HepG2 (cell line): ENCODE results near the gene TXNRD2. TPM values are rescaled to one million over a fixed set of nuclear protein-coding genes. Genes with fewer than 3 reads are reported as not detected.

Source experiments
- ATRX ChIP-seq: sonication (generic); formaldehyde crosslinking; IDR thresholded peaks from 2 replicates; pipeline ENCODE4 v1.4.0; 2020; ENCODE audit warnings: missing genetic modification reagents, borderline replicate concordance
- BHLHE40 ChIP-seq: IDR thresholded peaks from 2 replicates; pipeline ENCODE4 v1.6.1; 2011; ENCODE audit warnings: low read length, improper control_type of control experiment
- CCAR2 ChIP-seq: fragments of 200-400 bp; formaldehyde crosslinking; optimal IDR thresholded peaks from 2 replicates; pipeline ENCODE3; 2018; ENCODE audit warnings: low read depth, mild to moderate bottlenecking, low read length, moderate library complexity
- GATAD2A ChIP-seq: IDR thresholded peaks from 2 replicates; pipeline ENCODE4 v1.6.1; 2016
- HOXA7 ChIP-seq: sonication (generic); formaldehyde crosslinking; IDR thresholded peaks from 2 replicates; pipeline ENCODE4 v1.8.1; 2022; ENCODE audit warnings: mild to moderate bottlenecking, missing genetic modification reagents, moderate library complexity
- KDM3A ChIP-seq: IDR thresholded peaks from 2 replicates; pipeline ENCODE4 v1.6.1; 2018; ENCODE audit warnings: low read depth, missing compliant biosample characterization
- MEF2D ChIP-seq: sonication (generic); formaldehyde crosslinking; IDR thresholded peaks from 2 replicates; pipeline ENCODE4 v1.5.1; 2020; ENCODE audit warnings: mild to moderate bottlenecking, missing genetic modification reagents
- NFYC ChIP-seq: IDR thresholded peaks from 2 replicates; pipeline ENCODE4 v1.6.1; 2016; ENCODE audit warnings: missing genetic modification reagents, missing compliant biosample characterization
- NR2F1 ChIP-seq, 2 experiments: fragments of 450-650 bp in 1 of 2; formaldehyde crosslinking in 1 of 2; IDR thresholded peaks; 2 replicates each; pipeline versions ENCODE4 v1.5.0 to v1.6.1; 2016 to 2020; ENCODE audit warnings: mild to moderate bottlenecking in 1 of 2, missing compliant biosample characterization in 1 of 2, missing genetic modification reagents in 1 of 2, moderate library complexity in 1 of 2
- PHF5A ChIP-seq: IDR thresholded peaks from one replicate; pipeline ENCODE4 v1.6.1; 2018; ENCODE audit warnings: low read depth, missing genetic modification reagents; ENCODE audit not compliant: unreplicated experiment
- SKI ChIP-seq: fragments of 450-650 bp; IDR thresholded peaks from one replicate; pipeline ENCODE4 v1.6.1; 2018; ENCODE audit warnings: mild to moderate bottlenecking; ENCODE audit not compliant: partially characterized antibody
- SMAD3 ChIP-seq: sonication (generic); formaldehyde crosslinking; IDR thresholded peaks from 2 replicates; pipeline ENCODE4 v1.4.0; 2020; ENCODE audit warnings: missing genetic modification reagents
- THYN1 ChIP-seq: sonication (generic); formaldehyde crosslinking; IDR thresholded peaks from 2 replicates; pipeline ENCODE4 v1.8.1; 2023; ENCODE audit warnings: low read depth, mild to moderate bottlenecking, moderate library complexity, missing genetic modification reagents, borderline replicate concordance
- ZC3H4 ChIP-seq: sonication (generic); formaldehyde crosslinking; IDR thresholded peaks from 2 replicates; pipeline ENCODE4 v1.4.0; 2020; ENCODE audit warnings: missing genetic modification reagents, borderline replicate concordance
- ZMYM3 ChIP-seq: sonication (generic); formaldehyde crosslinking; IDR thresholded peaks from 2 replicates; pipeline ENCODE4 v1.5.1; 2020; ENCODE audit warnings: mild to moderate bottlenecking, missing genetic modification reagents
- ZNF224 ChIP-seq: sonication (generic); formaldehyde crosslinking; IDR thresholded peaks from 2 replicates; pipeline ENCODE4 v1.5.0; 2020; ENCODE audit warnings: mild to moderate bottlenecking, missing genetic modification reagents
- ZNF274 ChIP-seq: sonication (generic); formaldehyde crosslinking; IDR thresholded peaks from 2 replicates; pipeline ENCODE4 v1.5.1; 2020; ENCODE audit warnings: mild to moderate bottlenecking, missing genetic modification reagents
- ZNF350 ChIP-seq: sonication (generic); formaldehyde crosslinking; IDR thresholded peaks from 2 replicates; pipeline ENCODE4 v1.4.0; 2020; ENCODE audit warnings: mild to moderate bottlenecking, low read depth, missing genetic modification reagents, borderline replicate concordance
- ZNF441 ChIP-seq: sonication (generic); formaldehyde crosslinking; IDR thresholded peaks from 2 replicates; pipeline ENCODE4 v1.7.0; 2021; ENCODE audit warnings: missing genetic modification reagents, borderline replicate concordance
- ZNF501 ChIP-seq: sonication (generic); formaldehyde crosslinking; IDR thresholded peaks from 2 replicates; pipeline ENCODE4 v1.5.1; 2020; ENCODE audit warnings: mild to moderate bottlenecking, moderate library complexity, missing genetic modification reagents
- ZNF562 ChIP-seq: sonication (generic); formaldehyde crosslinking; IDR thresholded peaks from 2 replicates; pipeline ENCODE4 v1.8.0; 2022; ENCODE audit warnings: missing genetic modification reagents, borderline replicate concordance
- ZNF883 ChIP-seq: sonication (generic); formaldehyde crosslinking; IDR thresholded peaks from 2 replicates; pipeline ENCODE4 v1.5.1; 2020; ENCODE audit warnings: mild to moderate bottlenecking, missing genetic modification reagents; ENCODE audit errors: not compliant biosample characterization
- ZNF891 ChIP-seq: sonication (generic); formaldehyde crosslinking; IDR thresholded peaks from 2 replicates; pipeline ENCODE4 v1.5.0; 2020; ENCODE audit warnings: mild to moderate bottlenecking, missing genetic modification reagents
- polyA plus RNA-seq, 8 experiments: library from polyadenylated mRNA; depleted of rRNA in 3 of 8; stranded (reverse) in 7 of 8; unstranded in 1 of 8; fragments of >200 nt; fragmentation: Illumina TruSeq in 4 of 8; extraction: Trizol in 4 of 8; gene quantifications; 2 replicates each; pipeline versions ENCODE4 v1.2.1 to v1.2.3, GENCODE V29; 2011 to 2016; ENCODE audit warnings: low read depth in 4 of 8, missing spikeins in 1 of 8, mixed read lengths in 1 of 8; ENCODE audit not compliant: insufficient read depth in 1 of 8
- total RNA-seq, 5 experiments: library from RNA; depleted of rRNA; stranded (reverse); fragments of >200 nt; fragmentation: Illumina TruSeq; extraction: Trizol; gene quantifications; 2 replicates each; pipeline ENCODE4 v1.2.3, GENCODE V29; 2016; ENCODE audit warnings: low read depth in 1 of 5
- TF ChIP-seq, protein P1 (sequence below): IDR thresholded peaks from 2 replicates; pipeline ENCODE4 v1.6.1; 2016; ENCODE audit warnings: missing biosample characterization, missing genetic modification reagents, low read depth
- TF ChIP-seq, protein P2 (sequence below): sonication (generic); formaldehyde crosslinking; IDR thresholded peaks from 2 replicates; pipeline ENCODE4 v1.9.0; 2022; ENCODE audit warnings: low read depth, missing genetic modification reagents
- TF ChIP-seq, protein P3 (sequence below): sonication (generic); formaldehyde crosslinking; IDR thresholded peaks from 2 replicates; pipeline ENCODE4 v1.8.1; 2023; ENCODE audit warnings: missing genetic modification reagents, inconsistent platforms, borderline replicate concordance

Gene TXNRD2
- total and polyA plus RNA-seq, 2 of the 13 experiments (the other 11 are each of a cell fraction or from before 2014, with no cell fraction given), result 17.5 to 18.6 TPM

DNA sequence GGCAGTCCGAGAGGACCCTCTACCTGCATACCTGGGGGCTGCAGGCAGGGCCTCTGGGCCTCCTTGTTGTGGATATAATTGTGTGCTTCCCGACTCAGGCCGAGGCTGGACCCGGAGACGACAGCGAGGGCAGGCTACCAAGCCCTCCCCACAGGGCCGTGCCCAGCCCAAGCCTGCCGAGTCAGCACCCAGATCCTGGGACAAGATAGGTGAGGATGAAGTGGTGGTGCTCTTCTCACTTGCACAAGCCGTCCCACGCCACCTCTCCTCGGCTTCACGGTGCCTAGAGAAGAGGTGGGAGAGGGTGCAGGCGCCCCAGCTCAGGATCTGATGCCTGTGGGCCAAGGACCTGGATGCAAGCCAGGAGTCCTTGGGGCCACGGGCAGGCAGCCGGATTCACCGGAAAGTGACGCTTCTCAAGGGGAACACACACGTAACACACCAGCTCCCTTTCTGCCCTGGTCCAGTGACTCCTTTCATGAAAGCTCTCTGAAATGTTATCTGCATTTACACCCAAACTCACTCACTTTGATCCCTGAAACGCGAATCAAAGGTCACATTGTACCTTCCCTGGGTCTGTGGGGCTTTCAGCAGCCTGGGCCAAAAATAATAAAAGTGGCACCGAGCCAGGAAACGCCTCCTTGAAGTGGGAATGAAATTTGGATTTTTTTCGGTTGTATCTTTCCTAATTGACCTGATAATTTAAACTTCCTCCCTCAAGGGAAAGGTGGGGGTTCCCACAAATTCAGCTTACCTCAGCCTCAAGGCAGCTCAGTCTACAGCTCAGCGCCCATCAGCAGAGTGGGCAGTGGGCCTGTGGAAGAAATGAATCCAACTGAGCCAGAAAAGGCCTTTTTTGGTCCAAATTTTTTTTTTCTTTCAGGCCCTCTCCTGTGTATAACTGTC is 85.9 kb downstream of the TXNRD2 start (continued):
- TF ChIP-seq NR2F1 (CRISPR knock-in tag; IDR thresholded peaks at IDR 0.05) (0 out of 4 replicates have a peak, but pooled peaks of 1 of the 2 experiments have one; percentile 8), PHF5A (CRISPR knock-in tag) (no peak), NFYC (CRISPR knock-in tag) (no peak), BHLHE40 (no peak), ZNF441 (CRISPR knock-in tag) (no peak), ZMYM3 (CRISPR knock-in tag) (no peak), THYN1 (CRISPR knock-in tag) (no peak), ZNF350 (peak; percentile 74; the same call in 1 of the 2 replicates), ZNF883 (CRISPR knock-in tag) (no peak), MEF2D (CRISPR knock-in tag) (peak; percentile 64; the same call in 1 of the 2 replicates), ZNF224 (CRISPR knock-in tag) (no peak; the same call in 1 of the 2 replicates), ZNF891 (no peak), ATRX (CRISPR knock-in tag) (no peak), CCAR2 (no peak), ZNF562 (CRISPR knock-in tag) (no peak), ZNF501 (CRISPR knock-in tag) (no peak; the same call in 1 of the 2 replicates), GATAD2A (peak; percentile 72), ZC3H4 (CRISPR knock-in tag) (peak; percentile 8; the same call in 1 of the 2 replicates), SKI (no peak), HOXA7 (no peak), SMAD3 (CRISPR knock-in tag) (peak; percentile 64; the same call in 1 of the 2 replicates), KDM3A (CRISPR knock-in tag) (no peak), ZNF274 (no peak)
- TF ChIP-seq, protein P1, sequence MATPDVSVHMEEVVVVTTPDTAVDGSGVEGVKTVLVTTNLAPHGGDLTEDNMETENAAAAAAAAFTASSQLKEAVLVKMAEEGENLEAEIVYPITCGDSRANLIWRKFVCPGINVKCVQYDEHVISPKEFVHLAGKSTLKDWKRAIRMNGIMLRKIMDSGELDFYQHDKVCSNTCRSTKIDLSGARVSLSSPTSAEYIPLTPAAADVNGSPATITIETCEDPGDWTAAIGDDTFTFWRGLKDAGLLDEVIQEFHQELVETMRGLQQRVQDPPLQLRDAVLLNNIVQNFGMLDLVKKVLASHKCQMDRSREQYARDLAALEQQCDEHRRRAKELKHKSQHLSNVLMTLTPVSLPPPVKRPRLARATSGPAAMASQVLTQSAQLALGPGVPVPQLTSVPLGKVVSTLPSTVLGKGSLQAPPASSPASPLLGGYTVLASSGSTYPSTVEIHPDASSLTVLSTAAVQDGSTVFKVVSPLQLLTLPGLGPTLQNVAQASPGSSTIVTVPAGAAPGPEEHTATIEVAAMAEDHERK (CRISPR knock-in tag), result no peak
- TF ChIP-seq, protein P2, sequence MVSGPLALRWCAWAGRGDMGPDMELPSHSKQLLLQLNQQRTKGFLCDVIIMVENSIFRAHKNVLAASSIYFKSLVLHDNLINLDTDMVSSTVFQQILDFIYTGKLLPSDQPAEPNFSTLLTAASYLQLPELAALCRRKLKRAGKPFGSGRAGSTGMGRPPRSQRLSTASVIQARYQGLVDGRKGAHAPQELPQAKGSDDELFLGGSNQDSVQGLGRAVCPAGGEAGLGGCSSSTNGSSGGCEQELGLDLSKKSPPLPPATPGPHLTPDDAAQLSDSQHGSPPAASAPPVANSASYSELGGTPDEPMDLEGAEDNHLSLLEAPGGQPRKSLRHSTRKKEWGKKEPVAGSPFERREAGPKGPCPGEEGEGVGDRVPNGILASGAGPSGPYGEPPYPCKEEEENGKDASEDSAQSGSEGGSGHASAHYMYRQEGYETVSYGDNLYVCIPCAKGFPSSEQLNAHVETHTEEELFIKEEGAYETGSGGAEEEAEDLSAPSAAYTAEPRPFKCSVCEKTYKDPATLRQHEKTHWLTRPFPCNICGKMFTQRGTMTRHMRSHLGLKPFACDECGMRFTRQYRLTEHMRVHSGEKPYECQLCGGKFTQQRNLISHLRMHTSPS (CRISPR knock-in tag), result 0 out of 2 replicates have a peak, but pooled peaks have one; percentile 41
- TF ChIP-seq, protein P3, sequence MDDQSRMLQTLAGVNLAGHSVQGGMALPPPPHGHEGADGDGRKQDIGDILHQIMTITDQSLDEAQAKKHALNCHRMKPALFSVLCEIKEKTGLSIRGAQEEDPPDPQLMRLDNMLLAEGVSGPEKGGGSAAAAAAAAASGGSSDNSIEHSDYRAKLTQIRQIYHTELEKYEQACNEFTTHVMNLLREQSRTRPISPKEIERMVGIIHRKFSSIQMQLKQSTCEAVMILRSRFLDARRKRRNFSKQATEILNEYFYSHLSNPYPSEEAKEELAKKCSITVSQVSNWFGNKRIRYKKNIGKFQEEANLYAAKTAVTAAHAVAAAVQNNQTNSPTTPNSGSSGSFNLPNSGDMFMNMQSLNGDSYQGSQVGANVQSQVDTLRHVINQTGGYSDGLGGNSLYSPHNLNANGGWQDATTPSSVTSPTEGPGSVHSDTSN (CRISPR knock-in tag), result no peak
